Activated naive CD8-positive, alpha-beta T cell treated with anti-CD3 and anti-CD28 coated beads, Interleukin-2, amount 50 U/mL, for 16 hours (primary cell): ENCODE results near the gene TBCE.
"Not testable (repeated sequence)": the region's sequence is repeated elsewhere in the genome, so short reads cannot be mapped to it uniquely, and the experiment has no call there.

Experiments used
- DNase-seq: peaks from one replicate; pipeline ENCODE4 v3.0.0-alpha.2; 2020; ENCODE audit warnings: low read depth, low spot score

The TBCE gene

GRCh38 chr1:235450886-235451483 is 83.8 kb downstream of the TBCE start:
- DNase-seq, result no peak

GRCh38 chr1:235454021-235454420 is 86.8 kb downstream of the TBCE start:
- DNase-seq, result no peak

- DNase-seq, result no peak
Measured at GRCh38 chr1:235455097-235455496, 87.9 kb downstream of the TBCE start.

- no peak for DNase-seq
Measured at GRCh38 chr1:235455823-235456222, 88.6 kb downstream of the TBCE start.

GRCh38 chr1:235457856-235458255 is 90.6 kb downstream of the TBCE start:
- not testable (repeated sequence) for DNase-seq

- DNase-seq, result no peak
Measured at GRCh38 chr1:235460770-235461169, 93.5 kb downstream of the TBCE start.

- DNase-seq, result no peak
Measured at GRCh38 chr1:235461954-235462353, 94.7 kb downstream of the TBCE start.

GRCh38 chr1:235462832-235463231 is 95.6 kb downstream of the TBCE start:
- DNase-seq, result not testable (repeated sequence)

GRCh38 chr1:235465066-235465465 is 97.8 kb downstream of the TBCE start:
- no peak for DNase-seq

- DNase-seq, result no peak
Measured at GRCh38 chr1:235468004-235468403, 100.8 kb downstream of the TBCE start.

GRCh38 chr1:235468970-235469369 is 101.7 kb downstream of the TBCE start:
- DNase-seq, result no peak

GRCh38 chr1:235469897-235470296 is 102.7 kb downstream of the TBCE start:
- not testable (repeated sequence) for DNase-seq

- DNase-seq, result no peak
Measured at GRCh38 chr1:235470741-235471439, 103.7 kb downstream of the TBCE start.

GRCh38 chr1:235473806-235474205 is 106.6 kb downstream of the TBCE start:
- no peak for DNase-seq

- DNase-seq, result no peak
Measured at GRCh38 chr1:235483090-235483489, 115.9 kb downstream of the TBCE start.

- DNase-seq, result no peak
Measured at GRCh38 chr1:235485558-235485957, 118.3 kb downstream of the TBCE start.

- DNase-seq, result no peak
Measured at GRCh38 chr1:235486321-235486720, 119.1 kb downstream of the TBCE start.

GRCh38 chr1:235491644-235492043 is 124.4 kb downstream of the TBCE start:
- DNase-seq, result no peak

GRCh38 chr1:235494531-235494930 is 127.3 kb downstream of the TBCE start:
- no peak for DNase-seq

- DNase-seq, result no peak
Measured at GRCh38 chr1:235495030-235495429, 127.8 kb downstream of the TBCE start.

- no peak for DNase-seq
Measured at GRCh38 chr1:235495551-235495950, 128.3 kb downstream of the TBCE start.

GRCh38 chr1:235500971-235501540 is 133.8 kb downstream of the TBCE start:
- DNase-seq, result no peak
